GM12878 (cell line): Measurements from ENCODE around the gene VWA7. TPM values are rescaled to one million over a fixed set of nuclear protein-coding genes. Genes with fewer than 3 reads are reported as not detected.

Experiments used
- ATAC-seq: fragments of 200-7000 bp; cut with Tn5 transposase; 3 replicates; pipeline ENCODE4 v1.9.1; 2020; ENCODE audit warnings: mild to moderate bottlenecking, moderate library complexity
- BruUV-seq: library from RNA; stranded (reverse); fragments of 400-500 nt; replicated peaks from 2 replicates; lab custom pipeline; 2021; lab: Mats Ljungman, UMichigan
- CTCF ChIA-PET: fragments of 300-600 bp; sonication (Branson Sonifier 250); formaldehyde crosslinking; extraction: SDS; loops from one replicate; lab custom pipeline; 2021; ENCODE audit warnings: inconsistent platforms; lab: Yijun Ruan, JAX
- POLR2A ChIA-PET: fragments of 350-600 bp; formaldehyde crosslinking; extraction: SDS; loops from one replicate; lab custom pipeline; 2021; ENCODE audit warnings: inconsistent platforms; lab: Charles Lee
- RAD21 ChIA-PET: fragments of 300-600 bp; sonication (Branson Sonifier 250); formaldehyde crosslinking; loops from one replicate; lab custom pipeline; 2023; ENCODE audit warnings: antibody characterized with exemption; ENCODE audit not compliant: unreplicated experiment; lab: Charles Lee
- SMC1A ChIA-PET: fragments of 300-600 bp; sonication (Branson Sonifier 250); formaldehyde crosslinking; loops from one replicate; lab custom pipeline; 2023; ENCODE audit not compliant: unreplicated experiment, uncharacterized antibody; lab: Charles Lee
- DNase-seq: peaks from one replicate; pipeline ENCODE4 v3.0.0-alpha.2; 2011; ENCODE audit warnings: low read depth, low spot score
- FAIRE-seq: peaks from 3 replicates; lab custom pipeline; 2011; peaks lifted over from hg19 to GRCh38; lab: Jason Lieb, UNC
- H2AFZ ChIP-seq: 2 replicates; pipeline ENCODE4 v1.6.0; 2011; ENCODE audit warnings: low read depth, low read length, control low read depth; ENCODE audit not compliant: control insufficient read depth
- H3K27ac ChIP-seq: 2 replicates; pipeline ENCODE4 v1.5.1; 2011; ENCODE audit warnings: control low read depth; ENCODE audit not compliant: control insufficient read depth, insufficient read depth
- H3K27me3 ChIP-seq, 2 experiments: replicated peaks in 1 of 2; 2 replicates each; pipeline versions ENCODE4 v1.6.0 to v1.6.1; 2011; ENCODE audit warnings: low read length in 1 of 2; ENCODE audit not compliant: control insufficient read depth in 2 of 2, insufficient read depth in 2 of 2
- H3K36me3 ChIP-seq, 2 experiments: 2 replicates each; pipeline ENCODE4 v1.5.1; 2011; ENCODE audit warnings: low read length in 1 of 2; ENCODE audit not compliant: control insufficient read depth in 2 of 2, insufficient read depth in 2 of 2
- H3K4me1 ChIP-seq: 2 replicates; pipeline ENCODE4 v1.6.1; 2011; ENCODE audit warnings: mild to moderate bottlenecking, low read length, moderate library complexity, mixed read lengths; ENCODE audit not compliant: control insufficient read depth, insufficient read depth
- H3K4me2 ChIP-seq: 2 replicates; pipeline ENCODE4 v1.6.0; 2011; ENCODE audit warnings: control low read depth; ENCODE audit not compliant: control insufficient read depth, insufficient read depth
- H3K4me3 ChIP-seq: fragments of 200-600 bp; sonication (generic); 2 replicates; pipeline ENCODE4 v1.5.1; 2016
- H3K79me2 ChIP-seq: 2 replicates; pipeline ENCODE4 v1.6.0; 2011; ENCODE audit warnings: low read length; ENCODE audit not compliant: control insufficient read depth, insufficient read depth
- H3K9ac ChIP-seq: 2 replicates; pipeline ENCODE4 v1.8.0; 2011; ENCODE audit warnings: low read length, control low read depth, mixed read lengths; ENCODE audit not compliant: control insufficient read depth, insufficient read depth
- H3K9me3 ChIP-seq: replicated peaks from 3 replicates; pipeline ENCODE4 v1.5.1; 2011; ENCODE audit warnings: mild to moderate bottlenecking, low read length; ENCODE audit not compliant: control insufficient read depth, insufficient read depth
- H4K20me1 ChIP-seq: 2 replicates; pipeline ENCODE4 v1.6.0; 2011; ENCODE audit not compliant: control insufficient read depth, insufficient read depth
- ATF7 ChIP-seq: fragments of 450-650 bp; IDR thresholded peaks from 2 replicates; pipeline ENCODE4 v1.6.1; 2016; ENCODE audit warnings: low read depth, mild to moderate bottlenecking
- CHD2 ChIP-seq: IDR thresholded peaks from 2 replicates; pipeline ENCODE4 v1.6.1; 2011; ENCODE audit warnings: low read depth, low read length, improper control_type of control experiment, borderline replicate concordance
- HDGF ChIP-seq: fragments of 450-650 bp; IDR thresholded peaks from 2 replicates; pipeline ENCODE4 v1.6.1; 2016; ENCODE audit warnings: antibody characterized with exemption
- MXI1 ChIP-seq: fragments of 150-350 bp; IDR thresholded peaks from 2 replicates; pipeline ENCODE4 v1.6.1; 2011; ENCODE audit warnings: low read depth, mild to moderate bottlenecking, inconsistent platforms, low read length, improper control_type of control experiment
- NBN ChIP-seq: fragments of 450-650 bp; IDR thresholded peaks from 2 replicates; pipeline ENCODE4 v1.6.1; 2016
- NFYB ChIP-seq: IDR thresholded peaks from 2 replicates; pipeline ENCODE4 v1.6.1; 2011; ENCODE audit warnings: low read depth, mild to moderate bottlenecking, low read length, improper control_type of control experiment, moderate library complexity; ENCODE audit not compliant: insufficient read depth
- POLR2AphosphoS5 ChIP-seq: IDR thresholded peaks from 2 replicates; pipeline ENCODE4 v1.6.1; 2011; ENCODE audit warnings: mild to moderate bottlenecking, low read length, inconsistent platforms
- RCOR1 ChIP-seq: conservative IDR thresholded peaks from 2 replicates; pipeline ENCODE4 v1.6.1; 2012; ENCODE audit warnings: low read depth, low read length, improper control_type of control experiment
- RELA ChIP-seq: fragments of 450-650 bp; IDR thresholded peaks from 2 replicates; pipeline ENCODE4 v1.8.0; 2014; ENCODE audit warnings: borderline replicate concordance; ENCODE audit not compliant: partially characterized antibody
- SMAD5 ChIP-seq: IDR thresholded peaks from 2 replicates; pipeline ENCODE4 v1.6.1; 2016; ENCODE audit warnings: antibody characterized with exemption, low read depth
- SMC3 ChIP-seq: IDR thresholded peaks from 2 replicates; pipeline ENCODE4 v1.6.1; 2011; ENCODE audit warnings: low read length, improper control_type of control experiment, borderline replicate concordance
- SREBF2 ChIP-seq: IDR thresholded peaks from 2 replicates; pipeline ENCODE4 v1.6.1; 2012; ENCODE audit warnings: mild to moderate bottlenecking, low read length
- ZSCAN29 ChIP-seq: fragments of 450-650 bp; IDR thresholded peaks from 2 replicates; pipeline ENCODE4 v1.6.1; 2017; ENCODE audit warnings: mild to moderate bottlenecking, moderate library complexity
- WGBS: methylation state at CpG from one replicate; pipeline ENCODE4 v1.1.6; 2016; ENCODE audit warnings: low lambda C conversion rate; ENCODE audit not compliant: insufficient replicate concordance, insufficient coverage; ENCODE audit errors: missing lambda C conversion rate; 5-methylcytosine and 5-hydroxymethylcytosine counted together
- in situ Hi-C: fragments of 300-500 bp; cut with MboI; formaldehyde crosslinking; loops from 9 replicates; pipeline ENCODE4 v1.14.3; 2018; ENCODE audit warnings: mixed read lengths
- intact Hi-C: fragments of 100-400 bp; cut with micrococcal nuclease; formaldehyde crosslinking; loops from one replicate; pipeline ENCODE4 v1.14.2; 2022; ENCODE audit not compliant: unreplicated experiment
- polyA plus RNA-seq, 11 experiments: library from polyadenylated mRNA; depleted of rRNA in 4 of 11; unstranded in 6 of 11; stranded (reverse) in 5 of 11; fragments of >200 nt; fragmentation: Nextera tagmentation in 4 of 11; fragmentation: Illumina TruSeq in 1 of 11; extraction: Ambion mirVana in 4 of 11; extraction: Trizol in 1 of 11; gene quantifications; 1 replicate in 1 of 11; 2 replicates in 10 of 11; pipeline versions ENCODE4 v1.2.1 to v1.2.3, GENCODE V29; 2011 to 2016; ENCODE audit warnings: inconsistent platforms in 2 of 11, missing spikeins in 2 of 11, low read depth in 1 of 11
- total RNA-seq, 4 experiments: library from RNA; depleted of rRNA in 3 of 4; stranded (reverse); fragments of >200 nt in 3 of 4; fragmentation: Illumina TruSeq in 1 of 4; extraction: Trizol in 1 of 4; gene quantifications; 2 replicates each; pipeline versions ENCODE4 v1.2.1 to v1.2.3, GENCODE V29; 2013 to 2021
- TF ChIP-seq, protein P1 (sequence below): IDR thresholded peaks from 2 replicates; pipeline ENCODE4 v1.6.1; 2012; ENCODE audit warnings: low read depth, low read length, improper control_type of control experiment
- TF ChIP-seq, protein P2 (sequence below): fragments of 450-650 bp; IDR thresholded peaks from 2 replicates; pipeline ENCODE4 v1.6.1; 2016; ENCODE audit warnings: mild to moderate bottlenecking
- TF ChIP-seq, protein P3 (sequence below): fragments of 450-650 bp; IDR thresholded peaks from 2 replicates; pipeline ENCODE4 v1.6.1; 2017; ENCODE audit warnings: antibody characterized with exemption, mild to moderate bottlenecking, moderate library complexity
- TF ChIP-seq, protein P4 (sequence below): fragments of 450-650 bp; conservative IDR thresholded peaks from 2 replicates; pipeline ENCODE4 v1.6.1; 2017; ENCODE audit warnings: mild to moderate bottlenecking, moderate library complexity

The VWA7 gene
- total and polyA plus RNA-seq, 10 of the 15 experiments (the other 5 are each of a cell fraction or from before 2014, with no cell fraction given): 0.11 to 3.1 (median 1.2) TPM; not detected in 1

DNA sequence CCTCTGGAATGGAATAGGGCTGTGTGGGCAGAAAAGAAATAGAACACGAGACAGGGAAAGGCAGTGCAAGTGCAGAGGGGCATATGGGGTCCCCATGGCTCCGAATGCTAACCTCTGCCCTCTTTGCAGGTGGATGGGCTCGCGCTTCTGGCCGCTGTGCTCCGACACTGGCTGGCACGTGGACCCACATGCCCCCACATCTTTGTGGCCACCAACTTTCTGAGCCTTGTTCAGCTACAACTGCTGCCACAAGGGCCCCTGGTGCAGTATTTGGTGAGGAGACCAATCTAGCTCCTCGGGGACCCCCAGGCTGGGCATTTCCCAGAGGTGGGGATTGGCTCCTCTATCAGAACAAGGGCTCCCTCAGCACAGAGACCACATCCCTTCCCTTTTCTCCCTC lies 15.8 kb downstream of the VWA7 start (continued):
- TF ChIP-seq RCOR1 (no peak), SMC3 (no peak)

DNA sequence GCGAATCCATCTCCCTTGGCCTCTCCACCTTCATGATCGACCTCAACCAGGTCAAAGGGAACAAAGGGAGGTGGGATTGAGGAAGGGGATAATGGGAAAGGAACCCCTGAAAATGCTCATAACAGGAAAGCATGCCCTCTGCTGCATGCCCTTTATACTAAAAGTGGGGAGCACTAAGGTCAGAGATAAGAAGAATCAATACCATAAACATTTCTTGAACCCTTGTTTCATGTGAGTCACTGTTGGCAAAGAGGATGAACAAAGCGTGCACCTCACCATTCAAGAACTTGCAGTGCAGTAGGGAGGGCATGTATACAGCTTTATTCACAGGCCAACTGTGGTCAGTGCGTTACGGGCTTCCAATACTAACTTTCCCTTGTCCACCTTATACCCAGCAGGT lies 16.3 kb downstream of the VWA7 start:
- intact Hi-C loops (no loop called here), in situ Hi-C loops (no loop called here)
- FAIRE-seq (no peak), DNase-seq (no peak), ATAC-seq (no peak)
- no peak overlapping the region for H3K4me3 ChIP-seq
- 97% methylated on average over 5 of the region's 5 CpGs for WGBS
- SMC1A ChIA-PET: interaction anchor here (1.1 kb wide), 1 partner anchor 31 kb away, joined by 3 read pairs; the partner anchor contains the start of gene DDAH2
- BruUV-seq: no TSS peak
- H3K9me3 ChIP-seq: no peaks in the 10 kb centered on the region
- no peaks in the 10 kb centered on the region for H3K4me1 ChIP-seq
- H3K79me2 ChIP-seq: no peaks in the 10 kb centered on the region
- H3K27ac ChIP-seq: no peak overlapping the region
- no peaks in the 10 kb centered on the region for H3K27me3 ChIP-seq
- no peaks in the 10 kb centered on the region; a peak in 2 of 4 replicates for H3K36me3 ChIP-seq
- RAD21 ChIA-PET: no interaction called here
- no peaks in the 10 kb centered on the region for H4K20me1 ChIP-seq
- CTCF ChIA-PET: interaction anchor here (4.2 kb wide), 1 partner anchor 9 kb away, joined by 24 read pairs; no protein-coding TSS in a partner anchor
- no peak overlapping the region for H2AFZ ChIP-seq
- POLR2A ChIA-PET: no interaction called here
- no peak overlapping the region for H3K9ac ChIP-seq
- H3K4me2 ChIP-seq: no peak overlapping the region
- TF ChIP-seq ZSCAN29: no peak
- TF ChIP-seq, protein P1, sequence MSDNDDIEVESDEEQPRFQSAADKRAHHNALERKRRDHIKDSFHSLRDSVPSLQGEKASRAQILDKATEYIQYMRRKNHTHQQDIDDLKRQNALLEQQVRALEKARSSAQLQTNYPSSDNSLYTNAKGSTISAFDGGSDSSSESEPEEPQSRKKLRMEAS: no peak
- no peak for TF ChIP-seq SMAD5
- TF ChIP-seq, protein P2, sequence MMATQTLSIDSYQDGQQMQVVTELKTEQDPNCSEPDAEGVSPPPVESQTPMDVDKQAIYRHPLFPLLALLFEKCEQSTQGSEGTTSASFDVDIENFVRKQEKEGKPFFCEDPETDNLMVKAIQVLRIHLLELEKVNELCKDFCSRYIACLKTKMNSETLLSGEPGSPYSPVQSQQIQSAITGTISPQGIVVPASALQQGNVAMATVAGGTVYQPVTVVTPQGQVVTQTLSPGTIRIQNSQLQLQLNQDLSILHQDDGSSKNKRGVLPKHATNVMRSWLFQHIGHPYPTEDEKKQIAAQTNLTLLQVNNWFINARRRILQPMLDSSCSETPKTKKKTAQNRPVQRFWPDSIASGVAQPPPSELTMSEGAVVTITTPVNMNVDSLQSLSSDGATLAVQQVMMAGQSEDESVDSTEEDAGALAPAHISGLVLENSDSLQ: no peak
- TF ChIP-seq, protein P3, sequence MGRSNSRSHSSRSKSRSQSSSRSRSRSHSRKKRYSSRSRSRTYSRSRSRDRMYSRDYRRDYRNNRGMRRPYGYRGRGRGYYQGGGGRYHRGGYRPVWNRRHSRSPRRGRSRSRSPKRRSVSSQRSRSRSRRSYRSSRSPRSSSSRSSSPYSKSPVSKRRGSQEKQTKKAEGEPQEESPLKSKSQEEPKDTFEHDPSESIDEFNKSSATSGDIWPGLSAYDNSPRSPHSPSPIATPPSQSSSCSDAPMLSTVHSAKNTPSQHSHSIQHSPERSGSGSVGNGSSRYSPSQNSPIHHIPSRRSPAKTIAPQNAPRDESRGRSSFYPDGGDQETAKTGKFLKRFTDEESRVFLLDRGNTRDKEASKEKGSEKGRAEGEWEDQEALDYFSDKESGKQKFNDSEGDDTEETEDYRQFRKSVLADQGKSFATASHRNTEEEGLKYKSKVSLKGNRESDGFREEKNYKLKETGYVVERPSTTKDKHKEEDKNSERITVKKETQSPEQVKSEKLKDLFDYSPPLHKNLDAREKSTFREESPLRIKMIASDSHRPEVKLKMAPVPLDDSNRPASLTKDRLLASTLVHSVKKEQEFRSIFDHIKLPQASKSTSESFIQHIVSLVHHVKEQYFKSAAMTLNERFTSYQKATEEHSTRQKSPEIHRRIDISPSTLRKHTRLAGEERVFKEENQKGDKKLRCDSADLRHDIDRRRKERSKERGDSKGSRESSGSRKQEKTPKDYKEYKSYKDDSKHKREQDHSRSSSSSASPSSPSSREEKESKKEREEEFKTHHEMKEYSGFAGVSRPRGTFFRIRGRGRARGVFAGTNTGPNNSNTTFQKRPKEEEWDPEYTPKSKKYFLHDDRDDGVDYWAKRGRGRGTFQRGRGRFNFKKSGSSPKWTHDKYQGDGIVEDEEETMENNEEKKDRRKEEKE: no peak
- TF ChIP-seq CHD2: no peak
- no peak for TF ChIP-seq NFYB
- no peak for TF ChIP-seq NBN
- no peak for TF ChIP-seq HDGF
- TF ChIP-seq, protein P4, sequence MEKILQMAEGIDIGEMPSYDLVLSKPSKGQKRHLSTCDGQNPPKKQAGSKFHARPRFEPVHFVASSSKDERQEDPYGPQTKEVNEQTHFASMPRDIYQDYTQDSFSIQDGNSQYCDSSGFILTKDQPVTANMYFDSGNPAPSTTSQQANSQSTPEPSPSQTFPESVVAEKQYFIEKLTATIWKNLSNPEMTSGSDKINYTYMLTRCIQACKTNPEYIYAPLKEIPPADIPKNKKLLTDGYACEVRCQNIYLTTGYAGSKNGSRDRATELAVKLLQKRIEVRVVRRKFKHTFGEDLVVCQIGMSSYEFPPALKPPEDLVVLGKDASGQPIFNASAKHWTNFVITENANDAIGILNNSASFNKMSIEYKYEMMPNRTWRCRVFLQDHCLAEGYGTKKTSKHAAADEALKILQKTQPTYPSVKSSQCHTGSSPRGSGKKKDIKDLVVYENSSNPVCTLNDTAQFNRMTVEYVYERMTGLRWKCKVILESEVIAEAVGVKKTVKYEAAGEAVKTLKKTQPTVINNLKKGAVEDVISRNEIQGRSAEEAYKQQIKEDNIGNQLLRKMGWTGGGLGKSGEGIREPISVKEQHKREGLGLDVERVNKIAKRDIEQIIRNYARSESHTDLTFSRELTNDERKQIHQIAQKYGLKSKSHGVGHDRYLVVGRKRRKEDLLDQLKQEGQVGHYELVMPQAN: no peak
- no peak for TF ChIP-seq MXI1
- TF ChIP-seq SREBF2: no peak
- no peak for TF ChIP-seq RELA
- no peak for TF ChIP-seq POLR2AphosphoS5
- no peak for TF ChIP-seq ATF7
